Right cardiac atrium (tissue), 5 donors: ENCODE measurements around the gene PZP. TPM values are rescaled to one million over a fixed set of nuclear protein-coding genes. Genes with fewer than 3 reads are reported as not detected.

Experiments
- ATAC-seq, 2 donors: fragments of 200-7000 bp; cut with Tn5 transposase; one replicate each; pipeline versions ENCODE4 v1.8.0 to v1.9.1; 2020; ENCODE audit warnings: moderate library complexity in 2 of 2, mild to moderate bottlenecking in 1 of 2
- DNase-seq, 3 donors: peaks; one replicate each; pipeline ENCODE4 v3.0.0-alpha.2; 2020
- H3K27ac ChIP-seq: one replicate; pipeline ENCODE4 v1.5.1; 2013; ENCODE audit warnings: mild to moderate bottlenecking, low read length, control low read depth, moderate library complexity
- H3K27me3 ChIP-seq: one replicate; pipeline ENCODE4 v1.6.1; 2013; ENCODE audit not compliant: control insufficient read depth, insufficient read depth
- H3K4me1 ChIP-seq: one replicate; pipeline ENCODE4 v1.6.1; 2013; ENCODE audit warnings: low read length; ENCODE audit not compliant: control insufficient read depth, insufficient read depth
- H3K4me3 ChIP-seq: one replicate; pipeline ENCODE4 v1.5.1; 2013; ENCODE audit warnings: low read length, control low read depth
- H3K9me3 ChIP-seq: one replicate; pipeline ENCODE4 v1.6.1; 2013; ENCODE audit warnings: low read length; ENCODE audit not compliant: control insufficient read depth
- WGBS: extraction: QIAGEN DNeasy Blood & Tissue Kit; methylation state at CpG from one replicate; pipeline ENCODE4 v1.1.7; 2013; 5-methylcytosine and 5-hydroxymethylcytosine counted together
- intact Hi-C, 4 donors: fragments of 100-400 bp; cut with DNase I; formaldehyde crosslinking; loops; one replicate each; pipeline versions ENCODE4 v1.11.0 to v1.14.0; 2022 to 2023
- polyA plus RNA-seq: library from polyadenylated mRNA; stranded (reverse); fragments of 200-250 nt; gene quantifications from one replicate; pipeline ENCODE4 v1.2.3, GENCODE V29; 2013
- total RNA-seq, 4 donors: library from RNA; stranded (reverse); fragmentation: NEBNext Ultra II Directional; extraction: Animal tissue kit (Norgen Biotek cat#: 25700); gene quantifications; one replicate each; pipeline ENCODE4 v1.2.1, GENCODE V29; 2021
- donor health status: healthy with polysubstance abuse.
- donor health status: DM: no; HTN: yes; CAD: no.
- donor health status: DM: no; HTN: no; CAD: no.
- donor health status: DM: no; HTN: yes; CAD: no; lungs with severe emphysema.
- donor health status: DM: yes; HTN: yes; CAD: no.

PZP gene
- total and polyA plus RNA-seq, 5 donors, result 0.14 to 0.74 (median 0.39) TPM

GRCh38 chr12:9112076-9112853 is 95.9 kb downstream of the PZP start:
- Histone ChIP-seq H3K27me3 (no peaks in the 10 kb centered on the region), H3K4me3 (peak overlapping the region; percentile 56), H3K9me3 (no peaks in the 10 kb centered on the region), H3K27ac (no peak overlapping the region), H3K4me1 (no peaks in the 10 kb centered on the region)
- WGBS, result 85% methylated on average over 6 of the region's 6 CpGs
- intact Hi-C loops, result loop anchor here in 1 of 4 donors (10.0 kb wide), 1 partner anchor 47 kb away; no protein-coding TSS in a partner anchor
- DNase-seq (no peak), ATAC-seq (no peak)

- Histone ChIP-seq H3K27ac (no peak overlapping the region), H3K4me3 (no peak overlapping the region), H3K27me3 (no peaks in the 10 kb centered on the region), H3K4me1 (no peaks in the 10 kb centered on the region), H3K9me3 (no peaks in the 10 kb centered on the region)
- DNase-seq, result no peak
- 79% methylated on average over 1 of the region's 1 CpG for WGBS
- intact Hi-C loops, result loop anchor here in 1 of 4 donors (10.0 kb wide), 1 partner anchor 47 kb away; no protein-coding TSS in a partner anchor
- no peak for ATAC-seq
Observed at GRCh38 chr12:9111525-9111924, 96.7 kb downstream of the PZP start.

GRCh38 chr12:9109737-9110491 is 98.3 kb downstream of the PZP start:
- Histone ChIP-seq H3K4me1 (no peaks in the 10 kb centered on the region), H3K9me3 (no peaks in the 10 kb centered on the region), H3K27ac (no peak overlapping the region), H3K27me3 (no peaks in the 10 kb centered on the region), H3K4me3 (no peak overlapping the region)
- intact Hi-C loops, result loop anchor here in 1 of 4 donors (10.0 kb wide), 1 partner anchor 45 kb away; no protein-coding TSS in a partner anchor
- no peak for ATAC-seq
- WGBS, result 92% methylated on average over 3 of the region's 3 CpGs
- no peak for DNase-seq

GRCh38 chr12:9109213-9109522 is 99.0 kb downstream of the PZP start:
- intact Hi-C loops, result no loop called here
- DNase-seq (no peak), ATAC-seq (no peak)
- WGBS, result 54% methylated on average over 1 of the region's 1 CpG
- no peak overlapping the region for H3K27ac ChIP-seq
- H3K27me3 ChIP-seq, result no peaks in the 10 kb centered on the region
- no peak overlapping the region for H3K4me3 ChIP-seq
- H3K4me1 ChIP-seq, result no peaks in the 10 kb centered on the region
- no peaks in the 10 kb centered on the region for H3K9me3 ChIP-seq

- H3K27ac ChIP-seq, result no peak overlapping the region
- no peaks in the 10 kb centered on the region for H3K9me3 ChIP-seq
Observed at GRCh38 chr12:9108504-9109212, 99.5 kb downstream of the PZP start.

GRCh38 chr12:9107542-9107873 is 100.7 kb downstream of the PZP start:
- 66% methylated on average over 3 of the region's 3 CpGs for WGBS
- Histone ChIP-seq H3K4me3 (no peak overlapping the region), H3K9me3 (no peaks in the 10 kb centered on the region), H3K27ac (no peak overlapping the region), H3K4me1 (no peaks in the 10 kb centered on the region), H3K27me3 (no peaks in the 10 kb centered on the region)
- DNase-seq (no peak), ATAC-seq (no peak)
- intact Hi-C loops, result no loop called here

More at GRCh38 chr12:9108504-9109212, 99.5 kb downstream of the PZP start:
- Histone ChIP-seq H3K4me3 (no peak overlapping the region), H3K27me3 (no peaks in the 10 kb centered on the region), H3K4me1 (no peaks in the 10 kb centered on the region)
- intact Hi-C loops, result no loop called here
- 74% methylated on average over 5 of the region's 5 CpGs for WGBS
- DNase-seq, result no peak
- no peak for ATAC-seq

GRCh38 chr12:9106610-9107541 is 101.3 kb downstream of the PZP start:
- ATAC-seq (no peak), DNase-seq (no peak)
- no peaks in the 10 kb centered on the region for H3K4me1 ChIP-seq
- no peaks in the 10 kb centered on the region for H3K9me3 ChIP-seq
- WGBS, result 84% methylated on average over 11 of the region's 11 CpGs
- no peak overlapping the region for H3K4me3 ChIP-seq
- H3K27me3 ChIP-seq, result no peaks in the 10 kb centered on the region
- intact Hi-C loops, result no loop called here
- H3K27ac ChIP-seq, result no peak overlapping the region

GRCh38 chr12:9106067-9106466 is 102.1 kb downstream of the PZP start:
- no peaks in the 10 kb centered on the region for H3K4me1 ChIP-seq
- no peaks in the 10 kb centered on the region for H3K27me3 ChIP-seq
- DNase-seq (no peak), ATAC-seq (no peak)
- H3K4me3 ChIP-seq, result no peak overlapping the region
- intact Hi-C loops, result no loop called here
- H3K27ac ChIP-seq, result no peak overlapping the region
- WGBS, result 77% methylated on average over 1 of the region's 1 CpG
- H3K9me3 ChIP-seq, result no peaks in the 10 kb centered on the region

GRCh38 chr12:9104767-9105423 is 103.3 kb downstream of the PZP start:
- H3K27me3 ChIP-seq, result no peaks in the 10 kb centered on the region
- intact Hi-C loops, result no loop called here
- H3K4me3 ChIP-seq, result no peak overlapping the region
- DNase-seq (no peak), ATAC-seq (no peak)
- H3K27ac ChIP-seq, result no peak overlapping the region
- no peaks in the 10 kb centered on the region for H3K9me3 ChIP-seq
- H3K4me1 ChIP-seq, result no peaks in the 10 kb centered on the region

- no peak overlapping the region for H3K27ac ChIP-seq
- H3K27me3 ChIP-seq, result no peaks in the 10 kb centered on the region
- no peak for DNase-seq
- WGBS, result 88% methylated on average over 4 of the region's 4 CpGs
- H3K4me1 ChIP-seq, result no peaks in the 10 kb centered on the region
- H3K4me3 ChIP-seq, result no peak overlapping the region
- intact Hi-C loops, result no loop called here
- no peak for ATAC-seq
- no peaks in the 10 kb centered on the region for H3K9me3 ChIP-seq
Observed at GRCh38 chr12:9104087-9104486, 104.1 kb downstream of the PZP start.
